Keratinocyte (primary cell): ENCODE data around the gene ST8SIA1. TPM values are rescaled to one million over a fixed set of nuclear protein-coding genes. Genes with fewer than 3 reads are reported as not detected.

ENCODE experiments used
- DNase-seq: peaks from one replicate; pipeline ENCODE4 v3.0.0-alpha.2; 2011; ENCODE audit warnings: low read depth, missing footprints, low spot score
- FAIRE-seq: peaks from 2 replicates; lab custom pipeline; 2011; peaks lifted over from hg19 to GRCh38; lab: Jason Lieb, UNC
- H2AFZ ChIP-seq: 2 replicates; pipeline ENCODE4 v1.6.0; 2012; ENCODE audit warnings: low read length, control low read depth, inconsistent platforms; ENCODE audit not compliant: control insufficient read depth
- H3K27ac ChIP-seq: 2 replicates; pipeline ENCODE4 v1.5.1; 2011; ENCODE audit warnings: low read length; ENCODE audit not compliant: control insufficient read depth, insufficient read depth
- H3K27me3 ChIP-seq: 3 replicates; pipeline ENCODE4 v1.6.0; 2011; ENCODE audit warnings: low read length; ENCODE audit not compliant: control insufficient read depth, insufficient read depth; ENCODE audit errors: extremely low read depth
- H3K36me3 ChIP-seq, 2 experiments: 2 replicates in 1 of 2; 3 replicates in 1 of 2; pipeline ENCODE4 v1.5.1; 2011; ENCODE audit warnings: low read length in 2 of 2, mild to moderate bottlenecking in 1 of 2; ENCODE audit not compliant: control insufficient read depth in 2 of 2, insufficient read depth in 2 of 2; ENCODE audit errors: extremely low read depth in 1 of 2
- H3K4me1 ChIP-seq: 3 replicates; pipeline ENCODE4 v1.5.1; 2011; ENCODE audit warnings: low read length; ENCODE audit not compliant: control insufficient read depth, insufficient read depth; ENCODE audit errors: extremely low read depth
- H3K4me2 ChIP-seq: 3 replicates; pipeline ENCODE4 v1.6.0; 2011; ENCODE audit warnings: low read depth, low read length; ENCODE audit not compliant: control insufficient read depth, insufficient read depth; ENCODE audit errors: extremely low read depth
- H3K4me3 ChIP-seq, 3 experiments: fragments of 200-600 bp in 1 of 3; sonication (generic) in 1 of 3; 2 replicates in 2 of 3; 3 replicates in 1 of 3; pipeline ENCODE4 v1.5.1; 2011 to 2016; ENCODE audit warnings: low read length in 3 of 3, mild to moderate bottlenecking in 3 of 3, control low read depth in 2 of 3, inconsistent platforms in 1 of 3, low read depth in 1 of 3, mixed read lengths in 1 of 3, mixed run types in 1 of 3, moderate library complexity in 1 of 3; ENCODE audit not compliant: control insufficient read depth in 2 of 3, insufficient read depth in 2 of 3; ENCODE audit errors: extremely low read depth in 1 of 3
- H3K79me2 ChIP-seq: 2 replicates; pipeline ENCODE4 v1.6.0; 2012; ENCODE audit warnings: low read length; ENCODE audit not compliant: control insufficient read depth, insufficient read depth
- H3K9ac ChIP-seq: 3 replicates; pipeline ENCODE4 v1.6.0; 2011; ENCODE audit warnings: low read length; ENCODE audit not compliant: control insufficient read depth, insufficient read depth; ENCODE audit errors: extremely low read depth
- H3K9me1 ChIP-seq: 3 replicates; pipeline ENCODE4 v1.6.0; 2011; ENCODE audit warnings: low read length; ENCODE audit not compliant: control insufficient read depth, insufficient read depth; ENCODE audit errors: extremely low read depth
- H3K9me3 ChIP-seq: 2 replicates; pipeline ENCODE4 v1.5.1; 2012; ENCODE audit warnings: low read depth, low read length; ENCODE audit not compliant: control insufficient read depth
- H4K20me1 ChIP-seq: 3 replicates; pipeline ENCODE4 v1.6.0; 2011; ENCODE audit warnings: low read length; ENCODE audit not compliant: control insufficient read depth, insufficient read depth; ENCODE audit errors: extremely low read depth
- EZH2 ChIP-seq: IDR thresholded peaks from one replicate; pipeline ENCODE4 v1.6.1; 2012; ENCODE audit warnings: inconsistent platforms, mild to moderate bottlenecking, low read length, moderate library complexity
- dilution Hi-C: fragments of 300-500 bp; cut with MboI; formaldehyde crosslinking; loops from one replicate; pipeline ENCODE4 v1.7.0; 2020; ENCODE audit warnings: low sequenced_read_pairs; ENCODE audit not compliant: extremely low pct_ligation_motif_present
- polyA plus RNA-seq, 5 experiments: library from polyadenylated mRNA; depleted of rRNA in 3 of 5; stranded (reverse) in 3 of 5; stranded (forward) in 1 of 5; unstranded in 1 of 5; fragments of >200 nt; gene quantifications; 1 replicate in 1 of 5; 2 replicates in 3 of 5; 3 replicates in 1 of 5; pipeline versions ENCODE4 v1.2.1 to v1.2.3, GENCODE V29; 2011 to 2012; ENCODE audit warnings: missing spikeins in 2 of 5, low read depth in 1 of 5, low replicate concordance in 1 of 5
- TF ChIP-seq, protein P1 (sequence below), 3 experiments: IDR thresholded peaks in 1 of 3; conservative IDR thresholded peaks in 1 of 3; optimal IDR thresholded peaks in 1 of 3; 2 replicates in 2 of 3; 3 replicates in 1 of 3; pipeline versions ENCODE3 to v1.5.1; 2011; ENCODE audit warnings: low read length in 3 of 3, mild to moderate bottlenecking in 3 of 3, moderate library complexity in 2 of 3, control low read depth in 1 of 3, inconsistent platforms in 1 of 3; ENCODE audit not compliant: insufficient read depth in 2 of 3; ENCODE audit errors: extremely low read depth in 1 of 3

The ST8SIA1 gene
- polyA plus RNA-seq, 1 donor (not counting 4 experiments of a cell fraction or from before 2014, with no cell fraction given), result 0.50 TPM

DNA sequence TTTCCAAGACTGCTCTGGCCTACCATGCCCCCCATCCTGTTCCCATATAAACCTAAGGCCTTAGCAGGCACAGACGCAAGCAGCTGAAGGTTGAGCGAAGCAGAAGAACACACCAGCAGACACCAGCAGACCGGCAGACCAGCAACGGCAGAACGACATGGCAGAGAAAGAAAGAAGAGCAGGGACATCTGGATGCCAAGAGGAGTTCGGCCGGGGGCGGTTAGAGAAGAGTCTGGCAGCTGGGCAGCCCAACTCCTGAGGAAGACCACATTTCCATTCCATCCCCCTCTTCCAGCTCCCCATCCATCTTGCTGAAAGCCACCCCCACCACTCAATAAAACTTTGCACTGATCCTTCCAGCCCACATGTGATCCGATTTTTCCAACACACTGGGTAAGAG lies 5.2 kb upstream of the ST8SIA1 start:
- Histone ChIP-seq H3K9me1 (no peaks in the 10 kb centered on the region), H3K27me3 (no peaks in the 10 kb centered on the region), H3K79me2 (no peaks in the 10 kb centered on the region), H4K20me1 (no peaks in the 10 kb centered on the region), H3K4me3 (no peak overlapping the region), H3K9ac (no peak overlapping the region), H2AFZ (no peak overlapping the region), H3K36me3 (no peaks in the 10 kb centered on the region), H3K4me1 (peaks cover 3% of the 10 kb centered on the region), H3K27ac (no peak overlapping the region), H3K4me2 (no peak overlapping the region), H3K9me3 (no peaks in the 10 kb centered on the region)
- DNase-seq (no peak), FAIRE-seq (no peak)
- TF ChIP-seq, protein P1, sequence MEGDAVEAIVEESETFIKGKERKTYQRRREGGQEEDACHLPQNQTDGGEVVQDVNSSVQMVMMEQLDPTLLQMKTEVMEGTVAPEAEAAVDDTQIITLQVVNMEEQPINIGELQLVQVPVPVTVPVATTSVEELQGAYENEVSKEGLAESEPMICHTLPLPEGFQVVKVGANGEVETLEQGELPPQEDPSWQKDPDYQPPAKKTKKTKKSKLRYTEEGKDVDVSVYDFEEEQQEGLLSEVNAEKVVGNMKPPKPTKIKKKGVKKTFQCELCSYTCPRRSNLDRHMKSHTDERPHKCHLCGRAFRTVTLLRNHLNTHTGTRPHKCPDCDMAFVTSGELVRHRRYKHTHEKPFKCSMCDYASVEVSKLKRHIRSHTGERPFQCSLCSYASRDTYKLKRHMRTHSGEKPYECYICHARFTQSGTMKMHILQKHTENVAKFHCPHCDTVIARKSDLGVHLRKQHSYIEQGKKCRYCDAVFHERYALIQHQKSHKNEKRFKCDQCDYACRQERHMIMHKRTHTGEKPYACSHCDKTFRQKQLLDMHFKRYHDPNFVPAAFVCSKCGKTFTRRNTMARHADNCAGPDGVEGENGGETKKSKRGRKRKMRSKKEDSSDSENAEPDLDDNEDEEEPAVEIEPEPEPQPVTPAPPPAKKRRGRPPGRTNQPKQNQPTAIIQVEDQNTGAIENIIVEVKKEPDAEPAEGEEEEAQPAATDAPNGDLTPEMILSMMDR (optimal IDR thresholded peaks at IDR 0.05 in 1 of 3, IDR thresholded peaks at IDR 0.05 in 1 of 3, conservative IDR thresholded peaks at IDR 0.05 in 1 of 3; ENCODE audit: extremely low read depth in 1 of 3, insufficient read depth in 2 of 3, low read length in 3 of 3), result no peak
- TF ChIP-seq EZH2, result no peak
- dilution Hi-C loops, result no loop called here

DNA sequence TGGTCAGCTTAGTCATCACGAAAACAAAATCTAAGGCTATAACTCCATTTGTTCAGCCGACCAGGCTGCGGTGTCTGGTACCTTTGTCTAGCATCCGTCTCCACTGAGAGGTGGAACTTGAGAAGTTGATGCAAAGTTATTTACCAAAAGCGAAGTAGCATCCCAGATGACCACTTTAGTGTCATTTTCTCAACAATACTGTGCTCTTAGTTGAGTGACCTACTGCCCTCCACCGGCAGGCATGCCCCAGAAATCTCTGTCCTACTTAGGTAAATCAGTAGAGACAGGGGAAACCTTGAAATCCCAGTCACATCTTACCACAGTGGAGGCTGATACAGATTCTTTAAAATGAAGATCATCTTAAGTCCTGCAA lies 1.3 kb upstream of the ST8SIA1 start:
- FAIRE-seq, result no peak
- dilution Hi-C loops, result no loop called here
- peaks cover 10% of the 10 kb centered on the region for H3K4me1 ChIP-seq
- no peaks in the 10 kb centered on the region for H3K79me2 ChIP-seq
- no peaks in the 10 kb centered on the region for H3K36me3 ChIP-seq
- H3K9me1 ChIP-seq, result no peaks in the 10 kb centered on the region
- H3K9me3 ChIP-seq, result no peaks in the 10 kb centered on the region
- peak overlapping the region; percentile 96 for H3K4me2 ChIP-seq
- no peak for DNase-seq
- no peak overlapping the region for H2AFZ ChIP-seq
- TF ChIP-seq EZH2, result no peak
- TF ChIP-seq, protein P1 (optimal IDR thresholded peaks at IDR 0.05 in 1 of 3, IDR thresholded peaks at IDR 0.05 in 1 of 3, conservative IDR thresholded peaks at IDR 0.05 in 1 of 3; ENCODE audit: extremely low read depth in 1 of 3, insufficient read depth in 2 of 3, low read length in 3 of 3), result peak in 1 of 3 experiments; percentile 57
- H3K27me3 ChIP-seq, result peaks cover 17% of the 10 kb centered on the region
- H3K27ac ChIP-seq, result no peak overlapping the region
- no peak overlapping the region for H3K9ac ChIP-seq
- peak overlapping the region in 2 of 3 experiments; percentile 80 to 86 for H3K4me3 ChIP-seq
- H4K20me1 ChIP-seq, result no peaks in the 10 kb centered on the region
